GM18870 (cell line): ENCODE data around the gene RRAGB.
"Not testable (repeated sequence)": the region's sequence is repeated elsewhere in the genome, so short reads cannot be mapped to it uniquely, and the experiment has no call there.

ENCODE experiments used
- ATAC-seq: cut with Tn5 transposase; IDR thresholded peaks from one replicate; pipeline ENCODE4 v1.9.1; 2021; ENCODE audit warnings: moderate library complexity; ENCODE audit not compliant: unreplicated experiment

The RRAGB gene

DNA sequence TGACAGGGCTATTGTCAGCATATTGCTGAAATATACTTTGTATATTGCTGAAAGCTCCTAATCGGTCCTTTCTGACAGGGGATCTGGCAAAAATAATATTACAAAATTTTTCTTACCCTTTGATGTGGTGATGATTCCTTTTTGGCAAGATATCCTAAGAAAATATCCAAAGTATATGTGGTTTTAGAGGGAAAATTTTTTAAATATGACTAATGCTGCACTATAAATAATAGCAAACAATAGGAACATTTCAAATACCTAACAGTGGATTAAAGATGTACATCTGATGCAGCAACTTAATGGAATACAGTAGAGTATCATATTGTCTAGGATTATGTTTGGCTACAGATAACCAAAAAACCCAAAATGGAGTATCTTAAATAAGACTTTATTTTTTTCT is 49.6 kb downstream of the RRAGB start:
- ATAC-seq: no peak

- ATAC-seq: not testable (repeated sequence)
Measured at GRCh38 chrX:55774419-55774818, 56.9 kb downstream of the RRAGB start.

DNA sequence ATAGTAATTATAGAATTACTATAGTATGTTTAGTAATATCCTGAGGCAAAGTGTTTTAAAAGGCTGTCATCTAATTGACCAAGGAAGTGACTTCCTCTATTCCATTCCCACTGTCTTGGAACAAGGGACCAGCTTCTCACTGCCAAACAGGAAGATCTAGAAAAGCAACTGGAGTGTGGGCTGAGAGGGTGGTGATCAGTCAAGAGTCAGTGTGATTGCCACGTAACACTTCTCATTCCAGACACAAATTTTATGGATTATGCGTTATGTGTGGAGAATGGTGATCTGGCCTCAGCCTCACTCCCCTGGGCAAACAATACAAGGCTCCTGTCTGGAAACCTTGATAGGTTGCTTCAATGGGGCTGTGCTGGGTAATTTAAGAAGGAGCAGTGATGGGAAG is 60.0 kb downstream of the RRAGB start:
- ATAC-seq: no peak

- ATAC-seq: no peak
Measured at GRCh38 chrX:55778322-55778721, 60.8 kb downstream of the RRAGB start.

DNA sequence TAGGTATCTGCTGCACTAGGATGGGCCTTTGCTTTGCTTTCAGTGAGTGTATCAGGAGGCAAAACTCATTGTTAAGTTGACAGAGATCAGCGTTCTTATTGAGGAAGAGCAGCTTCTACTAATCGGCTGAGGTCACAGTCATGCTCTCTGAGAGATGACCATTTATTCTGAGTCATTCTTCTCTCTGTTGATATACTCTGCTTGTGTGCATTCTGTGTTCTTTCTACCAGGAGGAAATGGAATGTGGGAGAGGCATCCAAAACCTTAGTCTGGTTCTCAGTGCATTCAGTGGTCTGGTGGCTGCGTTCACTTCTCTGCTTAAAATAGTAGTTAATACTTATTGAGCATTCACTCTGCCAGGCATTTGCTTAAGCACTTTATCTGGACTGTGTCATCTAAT is 66.2 kb downstream of the RRAGB start:
- no peak for ATAC-seq

DNA sequence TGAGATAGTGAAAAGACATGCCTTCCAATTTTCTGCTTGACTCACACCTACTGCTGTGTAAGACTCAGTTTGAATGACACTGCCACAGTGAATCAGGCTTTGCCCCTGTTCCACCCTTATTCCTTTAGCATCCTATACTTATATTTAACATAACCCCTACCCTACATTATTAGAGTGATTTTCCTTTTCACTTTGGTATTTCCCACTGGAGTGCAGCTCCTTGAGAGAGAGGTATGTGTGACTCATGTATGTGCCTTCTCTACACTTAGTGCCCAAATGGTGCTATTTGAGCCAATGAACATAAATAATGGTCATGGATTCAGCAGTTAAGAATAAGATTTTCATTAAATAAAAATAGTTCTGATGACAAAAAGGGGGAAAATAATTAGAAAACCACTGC is 69.5 kb downstream of the RRAGB start:
- ATAC-seq: no peak

- no peak for ATAC-seq
Measured at GRCh38 chrX:55787727-55788126, 70.2 kb downstream of the RRAGB start.

DNA sequence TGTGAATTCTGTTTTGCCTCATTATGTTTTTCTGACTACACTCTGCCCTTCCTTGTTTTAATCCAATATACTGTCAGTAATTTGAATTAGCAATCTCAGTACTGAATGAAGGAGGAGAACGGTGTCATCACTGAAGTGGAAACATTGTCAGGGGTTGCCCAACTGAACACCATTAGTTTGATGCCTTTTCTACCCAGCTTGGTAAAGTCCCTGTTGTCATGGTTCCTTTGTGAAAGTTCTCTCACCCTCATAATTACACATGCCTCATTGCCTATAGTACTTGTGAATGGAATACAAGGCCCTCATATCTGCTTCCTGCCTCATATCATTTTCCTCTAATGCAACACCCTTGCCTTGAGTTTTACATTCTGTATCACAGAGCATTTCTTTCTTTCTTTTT is 76.9 kb downstream of the RRAGB start:
- ATAC-seq: peak; percentile 99

DNA sequence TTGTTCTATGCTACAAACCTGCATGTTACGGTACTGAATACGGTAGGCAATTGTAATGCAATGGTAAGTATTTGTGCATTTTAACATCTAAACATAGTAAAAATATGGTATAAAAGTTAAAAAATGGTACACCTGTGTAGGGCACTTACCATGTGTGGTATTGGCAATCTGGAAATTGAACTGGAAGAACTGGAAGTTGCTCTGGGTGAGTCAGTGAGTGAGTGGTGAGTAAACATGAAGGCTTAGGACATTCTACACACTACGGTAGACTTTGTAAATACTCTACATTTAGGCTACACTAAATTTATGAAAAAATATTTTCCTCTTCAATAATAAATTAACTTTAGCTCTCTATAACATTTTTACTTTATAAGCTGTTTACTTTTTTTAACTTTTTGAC is 78.9 kb downstream of the RRAGB start:
- no peak for ATAC-seq

DNA sequence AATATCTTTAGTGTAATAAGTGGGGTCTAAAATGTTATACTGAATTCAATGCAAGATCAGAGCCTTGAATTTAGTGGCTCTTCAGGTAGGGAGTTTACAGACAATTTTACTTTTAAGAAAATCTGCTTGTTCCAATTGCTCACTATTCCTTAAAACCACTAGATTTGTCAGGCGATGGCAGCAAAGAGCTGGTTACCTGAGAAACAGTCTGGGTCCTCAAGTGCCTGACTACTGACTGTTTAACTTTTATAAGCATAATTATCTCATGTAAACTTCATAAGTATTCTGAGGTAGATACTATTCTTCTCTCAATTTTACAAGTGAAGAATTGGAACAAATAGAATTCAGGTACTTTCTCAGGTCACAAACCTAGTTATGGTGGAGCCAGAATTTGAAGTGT is 84.3 kb downstream of the RRAGB start:
- ATAC-seq: no peak
